SK-N-SH treated with all-trans-retinoic acid at 6 μM for 48 hours (cell line): Measurements from ENCODE around the gene CGNL1.

ENCODE experiments used
- BACH2 ChIP-seq: fragments of 250-450 bp; sonication (Bioruptor Pico); IDR thresholded peaks from 2 replicates; pipeline ENCODE4 v1.9.0; 2021; ENCODE audit warnings: mild to moderate bottlenecking, borderline replicate concordance
- CSDC2 ChIP-seq: fragments of 250-450 bp; sonication (Bioruptor Pico); IDR thresholded peaks from 2 replicates; pipeline ENCODE4 v1.5.0; 2020; ENCODE audit warnings: mild to moderate bottlenecking, moderate library complexity
- OSR1 ChIP-seq: fragments of 250-450 bp; sonication (Bioruptor Pico); IDR thresholded peaks from 2 replicates; pipeline ENCODE4 v1.8.0; 2022; ENCODE audit warnings: moderate library complexity, mild to moderate bottlenecking, inconsistent platforms
- ZFP30 ChIP-seq: fragments of 450-650 bp; formaldehyde crosslinking; IDR thresholded peaks from 2 replicates; pipeline ENCODE4 v1.5.0; 2022; ENCODE audit warnings: mild to moderate bottlenecking, moderate library complexity
- TF ChIP-seq, protein P1 (sequence below): fragments of 250-450 bp; sonication (Bioruptor Pico); IDR thresholded peaks from 2 replicates; pipeline ENCODE4 v1.5.1; 2020; ENCODE audit warnings: low read depth, mild to moderate bottlenecking, moderate library complexity

DNA sequence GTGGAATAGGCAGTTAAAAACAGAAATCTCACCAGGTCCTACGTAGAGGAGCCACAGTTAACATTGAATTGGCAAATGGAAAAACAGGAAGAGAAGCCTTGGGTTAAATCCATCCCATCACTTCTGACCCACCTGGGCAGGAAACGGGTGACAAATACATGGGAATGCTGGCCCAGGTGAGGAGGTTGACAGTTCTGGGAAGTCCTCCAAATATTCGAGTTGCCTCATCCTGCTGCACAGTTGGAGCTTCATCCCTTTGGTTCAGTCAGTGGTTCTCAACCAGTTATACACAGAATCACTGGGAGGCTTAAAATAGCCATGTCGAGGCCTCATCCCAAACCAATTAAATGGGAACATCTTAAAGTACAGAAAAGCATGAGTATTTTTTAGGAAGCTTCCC lies 220.7 kb downstream of the CGNL1 start:
- TF ChIP-seq OSR1 (CRISPR knock-in tag) (no peak), CSDC2 (no peak), BACH2 (CRISPR knock-in tag) (no peak), ZFP30 (CRISPR knock-in tag) (no peak)
- TF ChIP-seq, protein P1, sequence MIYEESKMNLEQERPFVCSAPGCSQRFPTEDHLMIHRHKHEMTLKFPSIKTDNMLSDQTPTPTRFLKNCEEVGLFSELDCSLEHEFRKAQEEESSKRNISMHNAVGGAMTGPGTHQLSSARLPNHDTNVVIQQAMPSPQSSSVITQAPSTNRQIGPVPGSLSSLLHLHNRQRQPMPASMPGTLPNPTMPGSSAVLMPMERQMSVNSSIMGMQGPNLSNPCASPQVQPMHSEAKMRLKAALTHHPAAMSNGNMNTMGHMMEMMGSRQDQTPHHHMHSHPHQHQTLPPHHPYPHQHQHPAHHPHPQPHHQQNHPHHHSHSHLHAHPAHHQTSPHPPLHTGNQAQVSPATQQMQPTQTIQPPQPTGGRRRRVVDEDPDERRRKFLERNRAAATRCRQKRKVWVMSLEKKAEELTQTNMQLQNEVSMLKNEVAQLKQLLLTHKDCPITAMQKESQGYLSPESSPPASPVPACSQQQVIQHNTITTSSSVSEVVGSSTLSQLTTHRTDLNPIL = no peak
